Hepatocyte (in vitro differentiated cells): ENCODE data around the gene CFHR3. TPM values are rescaled to one million over a fixed set of nuclear protein-coding genes. Genes with fewer than 3 reads are reported as not detected.
"Not testable (repeated sequence)": the region's sequence is repeated elsewhere in the genome, so short reads cannot be mapped to it uniquely, and the experiment has no call there.

Experiments used
- DNase-seq: peaks from one replicate; pipeline ENCODE4 v3.0.0-alpha.2; 2016; ENCODE audit warnings: low spot score
- H2AFZ ChIP-seq: fragments of 200-600 bp; sonication (generic); 2 replicates; pipeline ENCODE4 v1.6.0; 2016; ENCODE audit warnings: antibody characterized with exemption, mild to moderate bottlenecking
- H3K27ac ChIP-seq: fragments of 200-600 bp; sonication (generic); 2 replicates; pipeline ENCODE4 v1.5.1; 2016; ENCODE audit warnings: mild to moderate bottlenecking
- H3K27me3 ChIP-seq: fragments of 200-600 bp; sonication (generic); 2 replicates; pipeline ENCODE4 v1.6.1; 2016
- H3K36me3 ChIP-seq: fragments of 200-600 bp; sonication (generic); replicated peaks from 2 replicates; pipeline ENCODE4 v1.5.1; 2016; ENCODE audit warnings: low read depth; ENCODE audit not compliant: insufficient read depth
- H3K4me1 ChIP-seq: fragments of 200-600 bp; sonication (generic); 2 replicates; pipeline ENCODE4 v1.5.1; 2016; ENCODE audit warnings: mild to moderate bottlenecking, moderate library complexity; ENCODE audit not compliant: insufficient read depth
- H3K4me2 ChIP-seq: fragments of 200-600 bp; sonication (generic); 2 replicates; pipeline ENCODE4 v1.6.0; 2016
- H3K4me3 ChIP-seq: fragments of 200-600 bp; sonication (generic); 2 replicates; pipeline ENCODE4 v1.5.1; 2016; ENCODE audit warnings: mild to moderate bottlenecking
- H3K79me2 ChIP-seq: fragments of 200-600 bp; sonication (generic); 2 replicates; pipeline ENCODE4 v1.6.0; 2017; ENCODE audit warnings: mild to moderate bottlenecking
- H3K9me2 ChIP-seq: fragments of 200-600 bp; sonication (generic); replicated peaks from 2 replicates; pipeline ENCODE4 v1.6.0; 2017; ENCODE audit warnings: mild to moderate bottlenecking; ENCODE audit not compliant: insufficient read depth
- H3K9me3 ChIP-seq: fragments of 200-600 bp; sonication (generic); 2 replicates; pipeline ENCODE4 v1.5.1; 2016; ENCODE audit warnings: low read depth, mild to moderate bottlenecking
- H4K20me1 ChIP-seq: fragments of 200-600 bp; sonication (generic); 2 replicates; pipeline ENCODE4 v1.6.0; 2016; ENCODE audit warnings: mild to moderate bottlenecking; ENCODE audit not compliant: insufficient read depth, poor library complexity, severe bottlenecking
- EZH2 ChIP-seq: fragments of 200-600 bp; sonication (generic); IDR thresholded peaks from 2 replicates; pipeline ENCODE4 v1.6.1; 2016; ENCODE audit warnings: antibody characterized with exemption, mild to moderate bottlenecking, borderline replicate concordance
- EZH2phosphoT487 ChIP-seq: fragments of 200-600 bp; sonication (generic); IDR thresholded peaks from one replicate; pipeline ENCODE4 v1.6.1; 2018; ENCODE audit warnings: antibody characterized with exemption, mild to moderate bottlenecking, low read depth, moderate library complexity; ENCODE audit not compliant: unreplicated experiment, severe bottlenecking
- WGBS: methylation state at CpG from one replicate; pipeline ENCODE4 v1.1.6; 2016; ENCODE audit warnings: low lambda C conversion rate; ENCODE audit errors: missing lambda C conversion rate; 5-methylcytosine and 5-hydroxymethylcytosine counted together
- polyA plus RNA-seq: library from polyadenylated mRNA; unstranded; fragments of >200 nt; fragmentation: Nextera tagmentation; extraction: Ambion mirVana; gene quantifications from 2 replicates; pipeline ENCODE4 v1.2.1, GENCODE V29; 2016
- total RNA-seq: library from RNA; depleted of rRNA; stranded (reverse); fragments of >200 nt; gene quantifications from 2 replicates; pipeline ENCODE4 v1.2.3, GENCODE V29; 2014
- TF ChIP-seq, protein P1 (sequence below): fragments of 200-600 bp; sonication (generic); IDR thresholded peaks from 2 replicates; pipeline ENCODE4 v1.5.1; 2016; ENCODE audit warnings: antibody characterized with exemption, mild to moderate bottlenecking; ENCODE audit not compliant: poor library complexity

The CFHR3 gene
- total and polyA plus RNA-seq, 2 experiments from 2014 or later = 1.7 TPM

DNA sequence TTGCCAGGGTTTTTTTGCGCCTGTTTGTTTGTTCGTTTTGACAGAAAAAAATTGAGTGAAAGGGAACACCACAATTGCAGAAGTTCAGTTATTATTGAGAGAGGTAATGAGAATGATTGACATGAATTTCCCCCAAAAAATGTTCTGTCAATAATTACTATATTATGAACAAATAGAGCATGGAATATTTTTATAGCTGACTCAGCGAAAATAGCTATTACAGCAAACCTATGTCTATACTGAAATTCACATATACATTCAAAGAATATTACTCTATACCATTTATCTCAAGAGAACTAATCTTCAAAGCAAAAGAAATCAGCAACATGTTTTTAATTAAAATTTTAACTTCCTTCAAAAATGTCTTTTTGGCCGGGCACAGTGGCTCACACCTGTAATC lies 4.8 kb upstream of the CFHR3 start:
- H3K79me2 ChIP-seq, H3K27me3 ChIP-seq, H3K9me2 ChIP-seq, H4K20me1 ChIP-seq, H3K4me3 ChIP-seq, H3K4me2 ChIP-seq, H3K27ac ChIP-seq, DNase-seq, H3K4me1 ChIP-seq, H2AFZ ChIP-seq, H3K36me3 ChIP-seq, H3K9me3 ChIP-seq: not testable (repeated sequence)
- 86% methylated on average over 4 of the region's 4 CpGs for WGBS

DNA sequence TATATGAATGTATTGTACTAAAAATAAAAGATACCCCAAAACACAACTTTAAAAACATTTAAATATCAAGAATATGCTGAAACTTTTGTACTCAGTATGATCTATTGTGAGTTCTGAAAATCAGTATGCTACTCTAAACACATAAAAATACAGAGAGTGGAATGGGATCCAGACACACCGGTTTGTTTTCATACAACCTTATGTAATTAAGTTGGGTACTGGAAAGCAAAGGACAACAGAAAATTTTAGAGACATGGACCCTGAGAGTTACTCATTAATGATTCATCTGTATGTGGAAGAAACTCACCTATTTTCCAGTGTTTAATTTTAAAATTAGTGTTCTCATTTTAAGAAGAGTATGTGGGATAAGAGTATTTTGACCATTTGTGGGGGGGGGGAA lies 927 bp upstream of the CFHR3 start:
- no peak for TF ChIP-seq EZH2
- TF ChIP-seq, protein P1, sequence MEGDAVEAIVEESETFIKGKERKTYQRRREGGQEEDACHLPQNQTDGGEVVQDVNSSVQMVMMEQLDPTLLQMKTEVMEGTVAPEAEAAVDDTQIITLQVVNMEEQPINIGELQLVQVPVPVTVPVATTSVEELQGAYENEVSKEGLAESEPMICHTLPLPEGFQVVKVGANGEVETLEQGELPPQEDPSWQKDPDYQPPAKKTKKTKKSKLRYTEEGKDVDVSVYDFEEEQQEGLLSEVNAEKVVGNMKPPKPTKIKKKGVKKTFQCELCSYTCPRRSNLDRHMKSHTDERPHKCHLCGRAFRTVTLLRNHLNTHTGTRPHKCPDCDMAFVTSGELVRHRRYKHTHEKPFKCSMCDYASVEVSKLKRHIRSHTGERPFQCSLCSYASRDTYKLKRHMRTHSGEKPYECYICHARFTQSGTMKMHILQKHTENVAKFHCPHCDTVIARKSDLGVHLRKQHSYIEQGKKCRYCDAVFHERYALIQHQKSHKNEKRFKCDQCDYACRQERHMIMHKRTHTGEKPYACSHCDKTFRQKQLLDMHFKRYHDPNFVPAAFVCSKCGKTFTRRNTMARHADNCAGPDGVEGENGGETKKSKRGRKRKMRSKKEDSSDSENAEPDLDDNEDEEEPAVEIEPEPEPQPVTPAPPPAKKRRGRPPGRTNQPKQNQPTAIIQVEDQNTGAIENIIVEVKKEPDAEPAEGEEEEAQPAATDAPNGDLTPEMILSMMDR = no peak
- TF ChIP-seq EZH2phosphoT487 = no peak

DNA sequence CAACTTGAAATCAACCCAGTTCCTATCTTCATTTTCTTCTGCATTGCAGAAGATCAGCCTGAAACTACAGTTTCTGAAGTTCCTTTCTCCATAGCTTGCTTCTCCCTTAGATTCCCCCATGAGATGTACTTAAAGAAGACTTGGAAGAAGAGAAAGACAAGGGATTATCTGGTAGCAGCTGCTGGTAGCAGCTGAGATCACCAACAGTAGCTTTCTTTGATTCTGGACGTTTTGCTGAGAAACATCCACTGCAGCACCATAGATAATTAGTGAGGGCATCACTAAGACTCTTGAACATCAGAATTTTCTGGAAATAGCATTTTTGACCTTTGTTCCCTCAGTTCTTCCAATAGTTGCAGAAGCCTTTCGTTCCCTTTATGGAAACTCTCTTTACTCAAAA lies 465 bp upstream of the CFHR3 start:
- no peaks in the 10 kb centered on the region for H3K4me1 ChIP-seq
- H2AFZ ChIP-seq = no peak overlapping the region
- no peak overlapping the region for H3K4me2 ChIP-seq
- DNase-seq = no peak
- no peaks in the 10 kb centered on the region for H4K20me1 ChIP-seq
- no peaks in the 10 kb centered on the region for H3K27me3 ChIP-seq
- H3K27ac ChIP-seq = no peak overlapping the region
- 65% methylated on average over 2 of the region's 2 CpGs for WGBS
- no peak for TF ChIP-seq EZH2
- H3K79me2 ChIP-seq = no peaks in the 10 kb centered on the region
- H3K9me3 ChIP-seq = no peaks in the 10 kb centered on the region
- no peaks in the 10 kb centered on the region for H3K9me2 ChIP-seq
- H3K4me3 ChIP-seq = no peak overlapping the region
- H3K36me3 ChIP-seq = no peaks in the 10 kb centered on the region

More for the DNA sequence above, 927 bp upstream of the CFHR3 start:
- no peaks in the 10 kb centered on the region for H3K9me3 ChIP-seq
- H2AFZ ChIP-seq = no peak overlapping the region
- no peak overlapping the region for H3K4me3 ChIP-seq
- H3K79me2 ChIP-seq = no peaks in the 10 kb centered on the region
- H3K4me2 ChIP-seq = no peak overlapping the region
- 94% methylated on average over 1 of the region's 1 CpG for WGBS
- no peaks in the 10 kb centered on the region for H3K36me3 ChIP-seq
- no peak for DNase-seq
- no peaks in the 10 kb centered on the region for H4K20me1 ChIP-seq
- no peaks in the 10 kb centered on the region for H3K4me1 ChIP-seq
- no peaks in the 10 kb centered on the region for H3K27me3 ChIP-seq
- H3K27ac ChIP-seq = no peak overlapping the region
- H3K9me2 ChIP-seq = no peaks in the 10 kb centered on the region

DNA sequence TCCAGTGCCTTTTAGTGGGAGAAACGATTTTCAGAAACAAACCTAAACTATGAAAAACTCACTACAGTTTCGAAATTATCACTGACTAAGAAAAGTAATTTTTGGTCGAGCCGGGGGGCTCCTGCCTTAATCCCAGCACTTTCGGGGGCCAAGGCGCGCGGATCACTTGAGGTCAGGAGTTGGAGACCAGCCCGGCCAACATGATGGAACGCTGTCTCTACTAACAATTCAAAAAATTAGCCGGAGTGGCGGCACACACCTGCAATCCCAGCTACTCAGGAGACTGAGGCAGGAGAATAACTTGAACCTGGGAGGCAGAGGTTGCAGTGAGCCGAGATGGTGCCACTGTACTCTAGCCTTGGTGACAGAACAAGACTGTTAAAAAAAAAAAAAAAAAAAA lies 3.0 kb downstream of the CFHR3 start:
- H2AFZ ChIP-seq = no peak overlapping the region
- no peak for DNase-seq
- H3K4me3 ChIP-seq = no peak overlapping the region
- no peak overlapping the region for H3K4me2 ChIP-seq
- H4K20me1 ChIP-seq = no peaks in the 10 kb centered on the region
- WGBS = 95% methylated on average over 13 of the region's 13 CpGs
- H3K9me3 ChIP-seq = no peaks in the 10 kb centered on the region
- no peak overlapping the region for H3K27ac ChIP-seq
- TF ChIP-seq EZH2 = no peak
- TF ChIP-seq, protein P1 = no peak
- TF ChIP-seq EZH2phosphoT487 = no peak
- no peaks in the 10 kb centered on the region for H3K36me3 ChIP-seq
- H3K79me2 ChIP-seq = no peaks in the 10 kb centered on the region
- H3K4me1 ChIP-seq = no peaks in the 10 kb centered on the region
- no peaks in the 10 kb centered on the region for H3K9me2 ChIP-seq
- H3K27me3 ChIP-seq = no peaks in the 10 kb centered on the region
